PC-3 (cell line): Measurements from ENCODE around the gene EBLN2.

Experiments
- CTCF ChIP-seq: fragments of 300-600 bp; sonication (generic); conservative IDR thresholded peaks from 2 replicates; pipeline ENCODE4 v1.5.1; 2017; ENCODE audit warnings: antibody characterized with exemption, low read depth, mild to moderate bottlenecking, low read length
- EZH2 ChIP-seq: fragments of 300-600 bp; sonication (generic); IDR thresholded peaks from one replicate; pipeline ENCODE4 v1.6.1; 2017; ENCODE audit warnings: antibody characterized with exemption, mild to moderate bottlenecking, low read length; ENCODE audit not compliant: unreplicated experiment
- EZH2phosphoT487 ChIP-seq: fragments of 300-600 bp; sonication (generic); IDR thresholded peaks from 2 replicates; pipeline ENCODE4 v1.6.1; 2018; ENCODE audit warnings: mild to moderate bottlenecking, antibody characterized with exemption, low read length, borderline replicate concordance

GRCh38 chr3:73081140-73081539 lies 19.7 kb downstream of the EBLN2 start:
- TF ChIP-seq CTCF (no peak), EZH2 (no peak), EZH2phosphoT487 (no peak)
